Brain microvascular endothelial cell (primary cell): ENCODE measurements around the gene NRXN3.

Experiments
- DNase-seq: peaks from one replicate; pipeline ENCODE4 v3.0.0-alpha.2; 2020
- H3K27ac ChIP-seq: fragments of 250-450 bp; sonication (Bioruptor Pico); 2 replicates; pipeline ENCODE4 v1.5.1; 2020; ENCODE audit warnings: mild to moderate bottlenecking, moderate library complexity
- H3K27me3 ChIP-seq: fragments of 250-450 bp; sonication (Bioruptor Pico); replicated peaks from 2 replicates; pipeline ENCODE4 v1.5.1; 2020; ENCODE audit warnings: mild to moderate bottlenecking
- H3K36me3 ChIP-seq: fragments of 250-450 bp; sonication (Bioruptor Pico); replicated peaks from 2 replicates; pipeline ENCODE4 v1.5.1; 2020; ENCODE audit warnings: mild to moderate bottlenecking
- H3K4me3 ChIP-seq: 2 replicates; pipeline ENCODE4 v1.5.1; 2011; ENCODE audit warnings: low read depth, mild to moderate bottlenecking, control low read depth, low read length, moderate library complexity
- in situ Hi-C: cut with HindIII; loops from 2 replicates; pipeline ENCODE4 v1.10.0; 2017; ENCODE audit warnings: low sequenced_read_pairs, low pct_ligation_motif_present
- TF ChIP-seq, protein P1 (sequence below): IDR thresholded peaks from 2 replicates; pipeline ENCODE4 v1.5.1; 2011; ENCODE audit warnings: low read depth, mild to moderate bottlenecking, moderate library complexity, low read length, control low read depth, inconsistent platforms; ENCODE audit errors: missing control alignments

Gene NRXN3

GRCh38 chr14:78747813-78748212, 577.6 kb downstream of the NRXN3 start:
- DNase-seq: no peak
- Histone ChIP-seq H3K27ac (no peak overlapping the region), H3K36me3 (no peaks in the 10 kb centered on the region), H3K27me3 (no peaks in the 10 kb centered on the region), H3K4me3 (no peak overlapping the region)
- in situ Hi-C loops: no loop called here
- TF ChIP-seq, protein P1, sequence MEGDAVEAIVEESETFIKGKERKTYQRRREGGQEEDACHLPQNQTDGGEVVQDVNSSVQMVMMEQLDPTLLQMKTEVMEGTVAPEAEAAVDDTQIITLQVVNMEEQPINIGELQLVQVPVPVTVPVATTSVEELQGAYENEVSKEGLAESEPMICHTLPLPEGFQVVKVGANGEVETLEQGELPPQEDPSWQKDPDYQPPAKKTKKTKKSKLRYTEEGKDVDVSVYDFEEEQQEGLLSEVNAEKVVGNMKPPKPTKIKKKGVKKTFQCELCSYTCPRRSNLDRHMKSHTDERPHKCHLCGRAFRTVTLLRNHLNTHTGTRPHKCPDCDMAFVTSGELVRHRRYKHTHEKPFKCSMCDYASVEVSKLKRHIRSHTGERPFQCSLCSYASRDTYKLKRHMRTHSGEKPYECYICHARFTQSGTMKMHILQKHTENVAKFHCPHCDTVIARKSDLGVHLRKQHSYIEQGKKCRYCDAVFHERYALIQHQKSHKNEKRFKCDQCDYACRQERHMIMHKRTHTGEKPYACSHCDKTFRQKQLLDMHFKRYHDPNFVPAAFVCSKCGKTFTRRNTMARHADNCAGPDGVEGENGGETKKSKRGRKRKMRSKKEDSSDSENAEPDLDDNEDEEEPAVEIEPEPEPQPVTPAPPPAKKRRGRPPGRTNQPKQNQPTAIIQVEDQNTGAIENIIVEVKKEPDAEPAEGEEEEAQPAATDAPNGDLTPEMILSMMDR: no peak

DNA sequence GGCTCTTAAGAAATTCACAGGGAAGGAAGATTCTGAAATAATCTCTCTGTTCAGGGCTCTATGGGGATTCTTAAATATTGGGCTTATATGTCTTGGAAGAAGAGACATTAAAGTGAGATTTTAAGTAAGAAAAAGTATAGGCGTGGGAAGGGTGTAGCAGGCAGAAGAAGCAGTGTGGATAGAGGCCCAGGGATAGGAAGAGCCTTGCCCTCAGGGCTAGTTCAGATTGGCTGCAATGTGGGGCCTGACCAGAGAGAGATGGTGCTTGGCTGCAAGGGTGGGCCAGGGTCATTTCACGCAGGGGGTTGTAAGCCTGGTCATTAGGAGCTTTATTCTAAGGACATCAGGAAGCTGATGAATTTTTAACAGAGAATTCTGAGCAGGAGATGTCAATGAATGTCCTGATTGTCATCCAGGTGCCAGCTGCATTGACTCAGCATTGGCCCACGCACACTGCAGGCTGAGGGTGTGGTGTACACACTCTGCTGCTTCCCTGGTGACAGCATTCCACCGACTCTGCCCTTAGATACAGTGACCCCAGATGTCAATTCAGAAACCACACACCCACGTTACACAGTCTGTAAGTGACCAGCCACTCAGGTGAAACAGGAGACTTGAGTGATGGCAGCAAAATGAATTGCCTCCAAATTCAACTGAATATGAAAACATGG, 582.5 kb downstream of the NRXN3 start:
- no peak overlapping the region for H3K4me3 ChIP-seq
- H3K27ac ChIP-seq: no peak overlapping the region
- H3K27me3 ChIP-seq: no peaks in the 10 kb centered on the region
- in situ Hi-C loops: no loop called here
- TF ChIP-seq, protein P1: no peak
- no peak for DNase-seq
- H3K36me3 ChIP-seq: no peaks in the 10 kb centered on the region

DNA sequence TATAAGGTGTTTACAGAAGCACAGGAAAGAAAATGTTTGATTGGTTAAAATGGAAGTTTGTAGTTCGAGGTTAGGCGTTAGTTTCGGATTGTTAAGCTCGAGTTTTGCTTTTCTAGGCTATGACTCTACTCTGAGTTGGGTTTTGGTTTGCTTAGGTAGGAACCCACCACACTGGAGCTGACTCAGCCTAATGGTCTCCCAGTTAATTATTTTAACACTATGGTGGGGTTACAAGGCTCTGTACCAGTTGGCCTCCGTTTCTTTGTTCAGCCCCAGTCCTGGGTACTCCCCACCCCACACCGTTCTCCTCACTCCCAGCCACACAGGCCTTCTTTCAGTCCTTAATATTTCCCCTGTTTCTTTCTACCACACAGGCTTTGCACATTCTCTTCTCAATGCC, 583.9 kb downstream of the NRXN3 start:
- H3K4me3 ChIP-seq: no peak overlapping the region
- in situ Hi-C loops: no loop called here
- no peaks in the 10 kb centered on the region for H3K36me3 ChIP-seq
- H3K27ac ChIP-seq: no peak overlapping the region
- TF ChIP-seq, protein P1: no peak
- no peaks in the 10 kb centered on the region for H3K27me3 ChIP-seq
- no peak for DNase-seq

DNA sequence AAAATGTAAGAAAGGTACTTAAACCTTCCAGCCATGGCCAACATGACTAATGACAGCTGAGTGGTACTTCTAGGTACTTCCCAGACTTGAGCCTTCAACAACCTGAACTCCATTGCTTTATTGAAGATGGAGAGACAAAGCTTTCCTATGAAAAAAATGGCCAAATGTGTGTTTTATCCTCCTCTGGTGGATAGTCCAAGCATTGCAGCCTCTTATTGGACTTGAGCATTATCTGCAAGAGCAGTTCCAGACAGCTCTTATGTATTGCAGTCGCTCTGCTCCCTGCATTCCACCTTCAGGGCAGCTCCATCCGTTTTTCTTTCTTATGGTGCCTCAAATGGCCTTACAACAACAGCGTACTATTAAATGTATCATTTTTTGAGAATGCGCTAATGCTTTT, 588.2 kb downstream of the NRXN3 start:
- H3K27ac ChIP-seq: no peak overlapping the region
- no peak overlapping the region for H3K4me3 ChIP-seq
- in situ Hi-C loops: no loop called here
- no peaks in the 10 kb centered on the region for H3K36me3 ChIP-seq
- peak; percentile 51 for DNase-seq
- no peaks in the 10 kb centered on the region for H3K27me3 ChIP-seq
- TF ChIP-seq, protein P1: peak; percentile 66

DNA sequence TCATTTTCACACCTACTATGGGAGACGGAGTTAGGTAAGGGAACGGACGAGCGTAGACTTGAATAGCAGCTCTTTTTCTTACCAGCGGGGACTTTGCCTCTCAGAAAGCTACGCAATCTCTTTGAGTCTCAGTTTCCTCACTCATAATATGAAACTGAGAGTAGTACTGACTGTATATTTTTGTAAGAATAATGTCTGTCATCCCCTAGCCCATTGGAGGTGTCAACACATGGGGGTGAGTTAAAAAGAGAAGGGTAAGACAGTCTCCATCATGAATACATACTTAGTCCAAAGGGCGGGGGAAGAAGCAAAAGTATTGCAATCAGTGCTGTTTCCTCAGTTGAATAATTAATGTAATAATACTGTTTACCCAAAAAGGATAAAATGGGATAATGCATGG, 592.2 kb downstream of the NRXN3 start:
- Histone ChIP-seq H3K36me3 (no peaks in the 10 kb centered on the region), H3K4me3 (no peak overlapping the region), H3K27ac (no peak overlapping the region), H3K27me3 (no peaks in the 10 kb centered on the region)
- in situ Hi-C loops: no loop called here
- DNase-seq: no peak
- TF ChIP-seq, protein P1: no peak

DNA sequence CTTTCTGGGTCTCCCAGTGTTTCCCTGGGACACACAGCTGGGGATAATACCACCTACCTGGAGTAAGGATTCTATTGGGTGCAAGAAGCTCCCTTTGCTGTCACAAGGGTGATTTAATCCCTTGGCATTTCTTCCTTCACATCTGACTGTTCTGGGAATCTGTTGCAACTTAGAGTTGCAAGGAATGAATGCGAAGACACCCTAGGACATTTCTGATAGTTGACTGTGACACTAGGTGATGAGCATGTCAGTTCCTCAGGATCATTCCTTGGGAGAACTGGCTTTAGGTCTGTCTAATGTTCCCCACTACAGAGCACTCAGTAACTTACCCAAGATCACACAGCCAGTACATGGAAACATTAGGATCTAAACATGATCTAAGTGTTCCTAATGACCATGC, 593.6 kb downstream of the NRXN3 start:
- TF ChIP-seq, protein P1: no peak
- in situ Hi-C loops: no loop called here
- DNase-seq: no peak
- Histone ChIP-seq H3K27ac (no peak overlapping the region), H3K36me3 (no peaks in the 10 kb centered on the region), H3K4me3 (no peak overlapping the region), H3K27me3 (no peaks in the 10 kb centered on the region)
